Lower lobe of right lung (tissue), 2 donors: ENCODE results near the gene LATS1. TPM values are rescaled to one million over a fixed set of nuclear protein-coding genes. Genes with fewer than 3 reads are reported as not detected.
"Not testable (repeated sequence)": the region's sequence is repeated elsewhere in the genome, so short reads cannot be mapped to it uniquely, and the experiment has no call there.

ENCODE experiments used
- ATAC-seq, 2 donors: fragments of 200-7000 bp; cut with Tn5 transposase; one replicate each; pipeline ENCODE4 v1.9.1; 2020 to 2022; ENCODE audit warnings: mild to moderate bottlenecking in 2 of 2, moderate library complexity in 2 of 2
- DNase-seq: peaks from one replicate; pipeline ENCODE4 v3.0.0-alpha.2; 2020
- H3K27ac ChIP-seq: fragments of 200-600 bp; one replicate; pipeline ENCODE4 v1.8.0; 2022
- H3K27me3 ChIP-seq: fragments of 200-600 bp; one replicate; pipeline ENCODE4 v1.8.0; 2022; ENCODE audit warnings: low read depth
- H3K36me3 ChIP-seq: fragments of 200-600 bp; one replicate; pipeline ENCODE4 v1.8.0; 2022; ENCODE audit warnings: mild to moderate bottlenecking
- H3K4me1 ChIP-seq: fragments of 200-600 bp; one replicate; pipeline ENCODE4 v1.8.0; 2022
- H3K4me3 ChIP-seq: fragments of 200-600 bp; one replicate; pipeline ENCODE4 v1.8.0; 2022; ENCODE audit warnings: mild to moderate bottlenecking
- H3K9me3 ChIP-seq: fragments of 200-600 bp; one replicate; pipeline ENCODE4 v1.8.0; 2022
- CTCF ChIP-seq: fragments of 200-600 bp; IDR thresholded peaks from one replicate; pipeline ENCODE4 v1.8.0; 2022; ENCODE audit warnings: antibody characterized with exemption, mild to moderate bottlenecking
- intact Hi-C: fragments of 100-400 bp; cut with DNase I; formaldehyde crosslinking; loops from one replicate; pipeline ENCODE4 v1.11.0; 2022
- total RNA-seq: library from RNA; stranded (reverse); fragmentation: NEBNext Ultra II Directional; extraction: Animal tissue kit (Norgen Biotek cat#: 25700); gene quantifications from one replicate; pipeline ENCODE4 v1.2.1, GENCODE V29; 2021
- donor health status: DM: no; HTN: yes; CAD: no; lungs with severe emphysema.

The LATS1 gene
- total RNA-seq, 1 donor from 2014 or later: 30.7 TPM

- H3K4me1 ChIP-seq: no peaks in the 10 kb centered on the region
- intact Hi-C loops: no loop called here
- no peak overlapping the region for H3K27ac ChIP-seq
- no peaks in the 10 kb centered on the region for H3K9me3 ChIP-seq
- ATAC-seq (no peak), DNase-seq (no peak)
- no peak overlapping the region for H3K4me3 ChIP-seq
- no peak for TF ChIP-seq CTCF
- H3K36me3 ChIP-seq: peaks cover 71% of the 10 kb centered on the region
- H3K27me3 ChIP-seq: no peaks in the 10 kb centered on the region
Observed at GRCh38 chr6:149680503-149680902, 37.4 kb downstream of the LATS1 start.

- intact Hi-C loops, H3K27ac ChIP-seq, ATAC-seq, H3K27me3 ChIP-seq, H3K9me3 ChIP-seq, H3K4me3 ChIP-seq, H3K4me1 ChIP-seq, DNase-seq: not testable (repeated sequence)
- H3K36me3 ChIP-seq: peaks cover 94% of the 10 kb centered on the region
Observed at GRCh38 chr6:149672265-149672664, 45.6 kb downstream of the LATS1 start.

- Histone ChIP-seq H3K27ac (no peak overlapping the region), H3K27me3 (no peaks in the 10 kb centered on the region), H3K4me3 (no peak overlapping the region), H3K36me3 (peaks cover 67% of the 10 kb centered on the region), H3K4me1 (no peaks in the 10 kb centered on the region), H3K9me3 (no peaks in the 10 kb centered on the region)
- intact Hi-C loops: no loop called here
- DNase-seq (no peak), ATAC-seq (no peak)
- no peak for TF ChIP-seq CTCF
Observed at GRCh38 chr6:149660028-149660427, 57.9 kb downstream of the LATS1 start.

- no peak overlapping the region for H3K4me3 ChIP-seq
- H3K4me1 ChIP-seq: no peaks in the 10 kb centered on the region
- H3K27ac ChIP-seq: no peak overlapping the region
- TF ChIP-seq CTCF: no peak
- no peaks in the 10 kb centered on the region for H3K9me3 ChIP-seq
- intact Hi-C loops: no loop called here
- peaks cover 41% of the 10 kb centered on the region for H3K36me3 ChIP-seq
- no peak for ATAC-seq
- no peaks in the 10 kb centered on the region for H3K27me3 ChIP-seq
- DNase-seq: no peak
Observed at GRCh38 chr6:149657441-149657840, 60.5 kb downstream of the LATS1 start.

- no peaks in the 10 kb centered on the region for H3K9me3 ChIP-seq
- no peak for ATAC-seq
- H3K4me1 ChIP-seq: peaks cover 22% of the 10 kb centered on the region
- intact Hi-C loops: no loop called here
- DNase-seq: no peak
- no peaks in the 10 kb centered on the region for H3K27me3 ChIP-seq
- H3K36me3 ChIP-seq: no peaks in the 10 kb centered on the region
- H3K27ac ChIP-seq: no peak overlapping the region
- H3K4me3 ChIP-seq: no peak overlapping the region
- TF ChIP-seq CTCF: no peak
Observed at GRCh38 chr6:149651056-149651455, 66.8 kb downstream of the LATS1 start.

- peak; percentile 92 for DNase-seq
- intact Hi-C loops: no loop called here
- no peaks in the 10 kb centered on the region for H3K36me3 ChIP-seq
- peaks cover 25% of the 10 kb centered on the region for H3K4me1 ChIP-seq
- H3K9me3 ChIP-seq: no peaks in the 10 kb centered on the region
- peak within 1 kb of the TSS; percentile 88 for H3K4me3 ChIP-seq
- peak within 1 kb of the TSS; percentile 86 for H3K27ac ChIP-seq
- TF ChIP-seq CTCF: peak; percentile 8
- ATAC-seq: peak; percentile 98
- H3K27me3 ChIP-seq: no peaks in the 10 kb centered on the region
Observed at GRCh38 chr6:149648148-149649145, 69.5 kb downstream of the LATS1 start, which contains the start of gene KATNA1. Gene KATNA1, minus strand, starts transcription at chr6:149648714. Its CDS starts 10,167 bp downstream, at chr6:149638547.
